ENCODE data around the gene TMEM231.

GRCh38 chr16:75566758-75567255 is 10.8 kb upstream of the TMEM231 start:
- TF ChIP-seq ZNF184 (CRISPR knock-in tag; IDR thresholded peaks at IDR 0.05) = no peak
- TF ChIP-seq SP1 (CRISPR knock-in tag; IDR thresholded peaks at IDR 0.05) = no peak
- no peak for TF ChIP-seq JUN (IDR thresholded peaks at IDR 0.05; ENCODE audit: borderline replicate concordance, low read depth, low read length)
- TF ChIP-seq JUN (CRISPR knock-in tag; IDR thresholded peaks at IDR 0.05; ENCODE audit: borderline replicate concordance) = no peak
- no peak for TF ChIP-seq MAFF (IDR thresholded peaks at IDR 0.05; ENCODE audit: low read length)
- no peak for TF ChIP-seq TCF7 (IDR thresholded peaks at IDR 0.05; ENCODE audit: borderline replicate concordance)
- no peak for TF ChIP-seq PATZ1 (CRISPR knock-in tag; IDR thresholded peaks at IDR 0.05; ENCODE audit: borderline replicate concordance)
- no peak for TF ChIP-seq CREB3L1 (IDR thresholded peaks at IDR 0.05; ENCODE audit: borderline replicate concordance, low read depth)
- no peak for TF ChIP-seq TAL1 (IDR thresholded peaks at IDR 0.05)
- TF ChIP-seq ZNF232 (CRISPR knock-in tag; IDR thresholded peaks at IDR 0.05) = no peak
- TF ChIP-seq POLR2A (conservative IDR thresholded peaks at IDR 0.05) = no peak
- no peak for TF ChIP-seq JUND (IDR thresholded peaks at IDR 0.05; ENCODE audit: borderline replicate concordance, low read depth, low read length)
- no peak for TF ChIP-seq JUND (tag; IDR thresholded peaks at IDR 0.05; ENCODE audit: borderline replicate concordance, low read depth, low read length)
